ENCODE measurements around the gene CACNB2. TPM values are rescaled to one million over a fixed set of nuclear protein-coding genes. Genes with fewer than 3 reads are reported as not detected.

CACNB2 gene
- not detected in 2 replicates for total RNA-seq (2014; rRNA removed; shearing (Covaris generic))

GRCh38 chr10:18140149-18140956, at the start of gene CACNB2:
Gene CACNB2, plus strand, starts transcription at chr10:18140424.
- DNase-seq (ENCODE audit: low read depth), result no peak

GRCh38 chr10:18094332-18094731, 45.9 kb upstream of the CACNB2 start:
- DNase-seq (ENCODE audit: low read depth), result no peak

- no peak for DNase-seq (ENCODE audit: low read depth)
Measured at GRCh38 chr10:18094793-18095192, 45.4 kb upstream of the CACNB2 start.

DNA sequence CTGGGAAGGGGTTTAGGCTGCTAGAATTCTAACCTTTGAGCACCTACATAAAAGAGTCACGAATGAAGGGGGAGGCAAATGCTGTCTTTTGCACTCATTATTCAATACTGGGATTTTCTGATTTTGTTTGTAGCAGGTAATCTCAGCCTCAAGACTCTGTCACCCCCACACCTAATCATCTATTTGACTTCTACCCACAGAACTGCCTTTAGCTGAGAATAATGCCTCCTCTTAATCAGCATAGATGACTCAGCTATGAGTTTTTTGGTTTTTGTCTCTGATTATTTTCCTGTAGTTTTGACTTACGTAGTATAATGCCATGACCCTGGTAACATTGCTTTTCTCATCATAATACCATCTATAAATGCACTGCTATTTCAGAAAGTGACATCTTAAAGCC, 42.7 kb upstream of the CACNB2 start:
- DNase-seq (ENCODE audit: low read depth), result no peak

GRCh38 chr10:18098201-18098600, 42.0 kb upstream of the CACNB2 start:
- no peak for DNase-seq (ENCODE audit: low read depth)

DNA sequence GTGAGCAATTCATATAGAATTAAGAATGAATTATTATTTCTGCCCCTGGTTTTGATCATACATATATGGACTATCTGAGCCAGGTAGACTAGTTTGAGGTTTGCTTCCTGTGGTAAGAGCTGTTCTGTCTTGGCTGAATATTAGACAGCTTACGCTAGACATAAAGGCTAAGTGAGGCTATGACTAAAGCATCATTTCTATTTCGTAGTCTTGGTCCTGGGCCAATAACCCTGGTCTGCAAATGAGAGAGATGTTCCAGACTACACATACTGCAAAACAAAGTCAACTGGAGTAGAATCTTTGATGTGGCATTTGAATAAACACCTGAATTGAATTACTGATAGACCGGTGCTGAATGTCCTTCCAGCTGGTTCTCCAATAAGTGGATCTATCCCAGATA, 40.8 kb upstream of the CACNB2 start:
- DNase-seq (ENCODE audit: low read depth), result no peak

GRCh38 chr10:18100669-18101068, 39.6 kb upstream of the CACNB2 start:
- DNase-seq (ENCODE audit: low read depth), result no peak

DNA sequence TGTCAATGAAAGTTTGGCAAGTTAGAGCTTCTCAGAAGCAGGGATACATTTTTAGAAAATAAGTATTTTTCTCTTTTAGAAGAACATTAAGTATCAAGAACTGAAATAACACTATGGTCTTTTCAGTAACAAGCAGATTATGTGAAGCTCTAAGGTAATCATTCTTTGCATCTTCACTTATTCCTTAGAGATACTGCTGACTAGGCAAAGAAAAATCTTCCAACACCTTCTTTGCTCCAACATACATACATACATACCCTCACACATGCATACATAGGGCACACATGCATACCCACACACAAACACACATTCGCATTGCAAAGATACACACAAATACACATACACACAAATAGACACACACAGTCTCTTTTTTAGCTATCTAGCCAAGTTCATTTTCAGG, 37.8 kb upstream of the CACNB2 start:
- DNase-seq (ENCODE audit: low read depth), result no peak

- peak; percentile 39 for DNase-seq (ENCODE audit: low read depth)
Measured at GRCh38 chr10:18104223-18104872, 35.9 kb upstream of the CACNB2 start.

DNA sequence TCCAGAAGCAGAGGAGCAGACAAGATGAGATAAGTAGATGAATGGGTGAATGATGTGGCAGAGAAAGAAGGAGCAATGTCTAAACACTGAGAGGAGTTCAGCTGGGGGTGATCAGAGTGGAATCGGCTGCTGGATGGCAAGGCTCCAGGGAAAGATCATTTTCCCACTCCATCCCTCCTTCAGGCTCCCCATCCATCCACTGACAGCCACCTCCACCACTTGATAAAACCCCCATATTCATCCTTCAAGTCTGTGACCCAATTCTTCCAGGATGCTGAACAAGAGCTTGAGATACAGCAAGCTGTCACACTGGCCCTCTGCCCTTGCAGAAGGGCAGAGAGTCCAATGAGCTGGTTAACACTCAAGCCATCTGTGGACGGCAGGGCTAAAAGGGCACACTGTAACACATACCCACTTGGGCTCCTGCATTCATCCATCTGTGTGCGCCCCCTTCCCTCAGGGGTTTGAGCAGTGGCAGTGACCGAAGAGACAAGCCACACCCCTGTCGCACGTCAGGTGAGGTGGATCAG, 30.8 kb upstream of the CACNB2 start:
- no peak for DNase-seq (ENCODE audit: low read depth)

GRCh38 chr10:18113881-18114280, 26.3 kb upstream of the CACNB2 start:
- no peak for DNase-seq (ENCODE audit: low read depth)

DNA sequence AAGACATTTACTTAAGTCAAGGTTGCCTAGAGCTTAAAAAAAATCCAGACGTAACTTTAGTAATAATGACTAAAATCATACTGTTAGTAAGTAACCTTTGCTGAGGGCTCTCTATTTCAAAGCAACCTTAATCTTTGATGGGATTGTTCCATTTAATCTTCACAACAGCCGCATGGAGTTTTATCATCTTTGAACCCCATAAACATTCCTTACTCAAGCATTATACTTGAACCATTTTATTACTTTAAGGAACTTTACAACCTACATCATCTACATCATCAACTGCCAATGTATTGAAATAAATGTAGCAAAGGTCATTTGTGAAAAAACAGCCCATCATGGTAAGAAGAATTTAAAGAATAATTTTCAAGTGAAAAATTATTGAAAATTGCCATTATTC, 22.9 kb upstream of the CACNB2 start:
- DNase-seq (ENCODE audit: low read depth), result no peak

DNA sequence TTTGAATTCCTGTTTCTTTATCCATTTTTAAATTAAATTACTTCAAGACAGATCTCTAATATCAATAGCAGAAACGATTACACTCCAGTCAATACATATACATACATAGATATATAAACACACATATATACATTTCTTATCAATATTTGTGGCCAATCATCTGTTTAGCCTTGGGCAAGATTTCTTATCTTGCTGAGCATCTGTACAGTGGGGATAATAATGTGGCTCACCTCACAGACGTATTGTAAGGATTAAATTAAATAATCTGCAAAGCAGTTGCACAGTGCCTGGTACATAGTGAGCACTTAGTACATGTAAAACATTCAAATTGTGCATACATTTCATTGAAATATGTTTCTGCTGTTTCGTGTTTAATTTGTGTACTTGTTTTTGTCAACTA, 17.5 kb upstream of the CACNB2 start:
- no peak for DNase-seq (ENCODE audit: low read depth)

GRCh38 chr10:18133046-18133445, 7.2 kb upstream of the CACNB2 start:
- DNase-seq (ENCODE audit: low read depth), result no peak

GRCh38 chr10:18134509-18134908, 5.7 kb upstream of the CACNB2 start:
- DNase-seq (ENCODE audit: low read depth), result no peak

- DNase-seq (ENCODE audit: low read depth), result no peak
Measured at GRCh38 chr10:18134921-18135320, 5.3 kb upstream of the CACNB2 start.

- DNase-seq (ENCODE audit: low read depth), result no peak
Measured at GRCh38 chr10:18136073-18136791, 4.0 kb upstream of the CACNB2 start.

DNA sequence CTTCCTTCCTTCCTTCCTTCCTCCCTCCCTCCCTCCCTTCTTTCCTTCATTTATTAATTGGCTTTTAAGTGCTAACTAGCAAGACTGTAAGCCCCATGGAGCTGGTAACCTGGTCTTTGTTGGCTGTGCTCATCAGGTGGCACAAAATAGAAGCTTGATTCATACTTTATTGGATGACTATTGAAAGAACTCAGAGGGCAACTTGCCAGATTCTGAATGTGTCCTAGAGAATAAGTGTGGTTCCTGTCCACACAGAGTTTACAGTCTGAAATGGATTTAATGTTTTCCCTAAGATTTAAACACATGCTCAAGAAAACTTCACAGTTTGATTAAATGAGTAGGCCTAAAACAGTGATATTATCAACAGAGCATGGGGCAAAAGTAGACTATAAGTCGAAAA, 3.1 kb upstream of the CACNB2 start:
- DNase-seq (ENCODE audit: low read depth), result no peak

GRCh38 chr10:18140957-18141845, 977 bp downstream of the CACNB2 start:
- no peak for DNase-seq (ENCODE audit: low read depth)

GRCh38 chr10:18142151-18142550, 1.9 kb downstream of the CACNB2 start:
- no peak for DNase-seq (ENCODE audit: low read depth)

GRCh38 chr10:18144396-18144795, 4.2 kb downstream of the CACNB2 start:
- DNase-seq (ENCODE audit: low read depth), result no peak

Data from RPMI7951 (cell line).